Left cardiac atrium (tissue), 4 donors: ENCODE measurements around the gene CABP7. TPM values are rescaled to one million over a fixed set of nuclear protein-coding genes. Genes with fewer than 3 reads are reported as not detected.

Experiments
- ATAC-seq, 2 donors: fragments of 200-7000 bp; cut with Tn5 transposase; one replicate each; pipeline ENCODE4 v1.9.1; 2020; ENCODE audit warnings: mild to moderate bottlenecking in 2 of 2, moderate library complexity in 2 of 2
- DNase-seq: peaks from one replicate; pipeline ENCODE4 v3.0.0-alpha.2; 2020
- intact Hi-C, 2 donors: fragments of 100-400 bp; cut with DNase I; formaldehyde crosslinking; loops; one replicate each; pipeline versions ENCODE4 v1.14.1 to v1.15.1; 2022 to 2023
- long read RNA-seq: library from polyadenylated mRNA; unstranded; transcript quantifications from one replicate; pipeline ENCODE4 v2.0.0, GENCODE V29; 2021
- total RNA-seq, 2 donors: library from RNA; stranded (reverse); fragmentation: NEBNext Ultra II Directional; extraction: Animal tissue kit (Norgen Biotek cat#: 25700); gene quantifications; one replicate each; pipeline ENCODE4 v1.2.1, GENCODE V29; 2021
- donor health status: DM: no; HTN: yes; CAD: no.
- donor health status: DM: no; HTN: yes; CAD: no; lungs with severe emphysema.
- donor health status: DM: yes; HTN: yes; CAD: no.
- donor health status: Dilated cardiomyopathy.

The CABP7 gene
- total RNA-seq = not detected
- long read RNA-seq = 0 reads

- intact Hi-C loops = loop anchor here in 1 of 2 donors (10.0 kb wide), 1 partner anchor 55 kb away; no protein-coding TSS in a partner anchor
- ATAC-seq = no peak
- no peak for DNase-seq
Measured at GRCh38 chr22:29719899-29720645, at the start of gene CABP7. CABP7 (plus strand) TSS chr22:29720003; CDS start chr22:29720425, 422 bp downstream.

DNA sequence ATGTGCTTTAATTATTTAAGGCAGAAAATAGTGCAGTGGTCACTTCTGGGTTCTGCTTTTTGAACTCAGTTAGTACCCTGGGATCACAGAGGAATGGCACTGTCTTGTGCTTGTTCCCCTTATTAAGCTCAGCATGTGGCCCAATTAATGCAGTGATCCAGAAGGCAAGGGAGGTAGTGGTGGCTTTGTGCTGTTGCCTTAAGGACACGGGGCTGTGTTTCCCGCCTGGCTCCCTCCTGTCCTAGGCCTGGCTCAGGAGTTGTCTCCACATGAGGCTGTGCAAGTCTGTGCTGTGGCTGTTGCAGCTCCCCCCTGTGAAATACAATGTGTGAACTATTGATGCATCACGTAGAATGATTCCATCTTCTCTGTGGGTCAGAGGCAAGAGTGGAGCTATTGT is 49.2 kb upstream of the CABP7 start:
- intact Hi-C loops = no loop called here
- DNase-seq (no peak), ATAC-seq (no peak)

DNA sequence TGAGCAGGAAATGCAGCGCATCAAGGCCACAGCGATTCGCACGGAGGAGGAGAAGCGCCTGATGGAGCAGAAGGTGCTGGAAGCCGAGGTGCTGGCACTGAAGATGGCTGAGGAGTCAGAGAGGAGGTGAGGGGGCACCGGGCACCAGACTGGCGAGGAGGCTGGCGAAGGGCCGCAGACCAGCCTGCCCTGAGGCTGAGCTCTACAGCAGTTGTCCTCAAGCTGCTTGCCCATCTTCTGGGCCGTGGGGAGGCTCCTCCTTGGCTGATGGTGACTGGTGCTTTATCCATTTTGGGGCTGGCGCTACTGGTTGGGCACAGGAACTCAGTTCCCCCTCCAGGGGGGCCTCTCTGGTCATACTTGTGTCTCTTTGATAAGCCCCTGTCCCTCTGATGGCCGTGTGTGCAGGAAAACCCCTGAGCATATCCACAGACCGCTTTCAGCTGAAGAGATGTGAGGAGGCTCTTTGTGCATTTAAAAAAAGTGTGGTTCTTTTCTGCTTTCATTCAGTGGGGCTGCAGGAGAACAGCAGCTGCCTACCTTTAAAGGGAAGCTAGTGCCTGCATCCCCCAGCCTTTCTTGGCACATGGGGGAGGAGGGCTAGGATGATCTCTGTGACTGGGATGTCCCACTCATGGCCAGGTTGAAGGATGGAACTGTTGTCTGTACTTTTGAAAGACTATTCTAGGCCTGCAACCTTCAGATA is 46.3 kb upstream of the CABP7 start:
- no peak for DNase-seq
- intact Hi-C loops = no loop called here
- ATAC-seq = no peak

DNA sequence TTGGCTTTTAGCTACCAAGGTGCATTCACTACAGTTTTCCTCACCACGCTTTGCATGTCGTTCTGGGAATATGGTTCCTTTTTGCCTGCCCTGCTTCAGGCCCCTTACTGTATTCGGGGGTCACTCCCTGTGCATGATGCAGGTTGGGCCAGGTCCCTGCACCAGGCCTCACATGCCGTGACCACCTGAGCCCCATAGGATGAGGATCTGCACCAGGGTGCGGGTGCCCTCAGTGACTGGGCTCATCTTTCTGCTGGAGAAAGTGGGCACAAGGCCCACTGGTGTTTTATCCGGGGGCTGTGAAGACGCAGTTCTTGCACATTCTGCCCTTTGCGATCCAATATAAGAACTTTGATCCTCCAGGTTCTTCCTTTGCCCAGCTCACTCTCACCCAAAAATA is 45.7 kb upstream of the CABP7 start:
- ATAC-seq (no peak), DNase-seq (no peak)
- intact Hi-C loops = no loop called here

DNA sequence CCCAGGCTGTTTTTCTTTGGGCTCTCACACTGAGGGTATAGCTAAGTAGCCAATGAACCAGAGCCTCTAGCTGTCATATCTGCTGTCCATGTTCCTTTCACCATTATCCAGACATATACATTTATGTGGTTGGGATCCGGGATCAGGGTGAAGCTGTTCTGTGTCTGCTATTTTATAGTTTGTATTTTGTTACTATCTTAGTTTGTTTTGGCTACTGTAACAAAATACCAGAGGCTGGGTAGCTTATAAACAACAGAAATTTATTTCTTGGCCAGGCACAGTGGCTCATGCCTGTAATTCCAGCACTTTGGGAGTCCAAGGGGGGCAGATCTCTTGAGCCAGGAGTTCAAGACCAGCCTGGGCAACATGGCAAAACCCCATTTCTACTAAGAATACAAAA is 40.5 kb upstream of the CABP7 start:
- ATAC-seq = no peak
- no peak for DNase-seq
- intact Hi-C loops = no loop called here

DNA sequence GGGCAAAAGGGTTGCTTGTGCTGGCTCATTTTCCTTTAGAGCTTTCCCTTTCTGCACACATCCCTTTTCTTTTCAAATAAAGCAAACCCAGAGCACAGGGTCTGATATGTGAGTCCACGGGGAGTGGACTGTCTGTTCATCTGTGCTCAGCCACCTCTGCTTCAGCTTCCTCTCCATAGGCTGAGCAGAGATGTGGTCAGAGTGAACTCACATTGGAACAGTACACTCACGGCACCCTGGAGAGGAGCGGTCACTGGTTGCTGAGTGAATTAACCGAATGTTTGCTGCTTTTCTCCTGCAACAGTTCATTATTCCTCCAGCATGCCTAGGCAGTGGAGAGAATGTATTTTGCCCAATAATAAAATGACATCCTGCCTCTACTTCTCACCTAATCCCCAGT is 36.3 kb upstream of the CABP7 start:
- intact Hi-C loops = no loop called here
- DNase-seq (no peak), ATAC-seq (no peak)

DNA sequence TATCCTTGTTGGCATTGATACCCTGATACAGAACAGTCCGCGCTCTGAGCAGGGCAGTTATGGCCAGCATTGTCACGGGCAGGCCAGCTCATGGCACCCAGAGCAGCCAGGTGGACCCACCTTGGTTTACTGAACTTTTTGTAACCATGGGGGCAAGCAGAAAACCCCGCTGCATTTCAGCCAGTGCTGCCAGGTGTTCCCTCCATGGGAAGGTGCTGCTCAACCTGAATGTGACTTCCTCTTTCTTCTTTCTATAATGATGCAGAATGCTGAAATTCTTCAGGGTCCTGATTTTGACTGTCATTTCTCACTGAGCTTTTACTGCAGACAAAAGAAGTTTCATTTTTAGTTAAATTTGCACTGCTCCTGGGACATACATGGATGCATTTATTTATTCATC is 35.6 kb upstream of the CABP7 start:
- no peak for DNase-seq
- ATAC-seq = no peak
- intact Hi-C loops = no loop called here

DNA sequence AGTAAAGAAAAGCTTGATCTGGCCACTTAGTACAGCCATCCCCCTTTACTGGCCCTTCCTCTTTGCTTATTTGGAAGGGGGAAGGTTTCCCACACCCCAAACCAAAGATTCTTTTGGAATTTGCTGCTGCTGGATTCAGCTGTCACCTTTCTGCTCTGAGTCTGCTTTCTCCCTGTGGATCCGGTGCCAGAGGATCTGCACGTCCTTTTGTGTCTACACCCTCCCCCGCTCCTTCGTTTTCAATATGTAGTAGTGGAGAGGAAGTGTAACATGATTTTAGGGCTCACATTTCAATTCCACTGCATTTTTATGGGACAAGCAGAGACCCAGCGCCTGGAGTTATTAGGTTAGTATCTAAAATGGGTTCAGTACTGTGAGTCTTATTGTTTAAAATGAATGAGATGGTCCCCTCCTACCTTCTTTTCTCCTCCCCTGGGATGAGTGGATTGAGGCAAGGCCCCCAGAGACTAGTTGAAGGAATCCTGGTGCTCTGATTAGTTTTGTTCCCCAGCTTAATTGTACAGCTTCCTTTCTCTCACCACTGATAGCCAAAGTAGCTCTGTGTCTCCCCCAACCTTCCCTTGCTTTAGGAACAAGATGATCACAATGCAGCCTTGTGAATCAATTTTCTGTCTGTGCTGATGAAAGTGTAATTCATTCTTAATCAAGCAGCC is 30.5 kb upstream of the CABP7 start:
- no peak for ATAC-seq
- intact Hi-C loops = loop anchor here in 1 of 2 donors (5.0 kb wide), 1 partner anchor 398 kb away; no protein-coding TSS in a partner anchor
- no peak for DNase-seq

- peak; percentile 58 for DNase-seq
- intact Hi-C loops = loop anchor here in 1 of 2 donors (5.0 to 10.0 kb wide), 2 partner anchors 315 to 397 kb away; no protein-coding TSS in a partner anchor
- ATAC-seq = peak; percentile 54 to 66
Measured at GRCh38 chr22:29689880-29690213, 30.0 kb upstream of the CABP7 start.

GRCh38 chr22:29690476-29690875 is 29.3 kb upstream of the CABP7 start:
- intact Hi-C loops = loop anchor here in 1 of 2 donors (10.0 kb wide), 1 partner anchor 314 kb away; no protein-coding TSS in a partner anchor
- ATAC-seq (no peak), DNase-seq (no peak)

DNA sequence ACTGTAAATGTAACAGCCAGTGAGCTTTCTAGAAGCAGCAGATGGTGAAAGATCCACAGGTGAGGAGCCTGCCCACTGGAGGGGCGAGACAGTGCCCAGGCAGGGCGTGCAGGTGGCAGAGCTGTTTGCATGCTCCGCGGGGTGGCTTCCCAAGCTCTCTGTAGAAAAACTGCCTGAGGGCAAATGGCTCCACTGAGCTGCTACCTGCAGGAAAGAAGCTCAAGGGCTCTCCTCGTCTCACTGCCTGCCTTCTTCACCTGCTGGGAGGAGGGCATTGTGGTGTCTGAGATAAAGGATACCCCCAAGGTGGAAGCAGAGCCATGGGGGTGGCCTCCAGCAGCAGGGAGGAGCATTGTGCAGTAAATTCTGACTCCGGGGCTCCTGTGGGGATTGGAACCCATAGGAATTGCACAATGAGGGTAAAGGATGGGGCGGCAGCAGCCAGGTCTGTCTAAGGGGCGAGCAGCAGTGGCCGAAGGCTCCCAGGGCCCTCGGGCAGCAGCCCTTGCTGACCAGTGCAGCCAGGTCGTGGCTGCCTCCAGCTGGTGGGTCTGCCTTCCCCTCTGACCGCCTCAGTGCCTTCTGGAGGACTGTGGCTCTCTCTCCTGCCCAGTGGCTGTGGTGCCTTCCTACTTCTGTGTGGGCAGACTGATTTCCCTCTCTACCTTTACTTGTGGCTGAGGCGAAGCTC is 28.0 kb upstream of the CABP7 start:
- ATAC-seq = peak in 1 of 2 donors; percentile 65
- no peak for DNase-seq
- intact Hi-C loops = loop anchor here in 1 of 2 donors (10.0 kb wide), 1 partner anchor 313 kb away; no protein-coding TSS in a partner anchor

GRCh38 chr22:29692327-29692640 is 27.5 kb upstream of the CABP7 start:
- ATAC-seq (peak in 1 of 2 donors; percentile 41), DNase-seq (no peak)
- intact Hi-C loops = loop anchor here in 1 of 2 donors (10.0 kb wide), 1 partner anchor 313 kb away; no protein-coding TSS in a partner anchor

- no peak for DNase-seq
- intact Hi-C loops = loop anchor here in 1 of 2 donors (10.0 kb wide), 1 partner anchor 312 kb away; no protein-coding TSS in a partner anchor
- no peak for ATAC-seq
Measured at GRCh38 chr22:29693161-29693560, 26.6 kb upstream of the CABP7 start.

GRCh38 chr22:29693671-29694070 is 26.1 kb upstream of the CABP7 start:
- peak in 1 of 2 donors; percentile 21 for ATAC-seq
- DNase-seq = no peak
- intact Hi-C loops = loop anchor here in 1 of 2 donors (10.0 kb wide), 1 partner anchor 311 kb away; no protein-coding TSS in a partner anchor

DNA sequence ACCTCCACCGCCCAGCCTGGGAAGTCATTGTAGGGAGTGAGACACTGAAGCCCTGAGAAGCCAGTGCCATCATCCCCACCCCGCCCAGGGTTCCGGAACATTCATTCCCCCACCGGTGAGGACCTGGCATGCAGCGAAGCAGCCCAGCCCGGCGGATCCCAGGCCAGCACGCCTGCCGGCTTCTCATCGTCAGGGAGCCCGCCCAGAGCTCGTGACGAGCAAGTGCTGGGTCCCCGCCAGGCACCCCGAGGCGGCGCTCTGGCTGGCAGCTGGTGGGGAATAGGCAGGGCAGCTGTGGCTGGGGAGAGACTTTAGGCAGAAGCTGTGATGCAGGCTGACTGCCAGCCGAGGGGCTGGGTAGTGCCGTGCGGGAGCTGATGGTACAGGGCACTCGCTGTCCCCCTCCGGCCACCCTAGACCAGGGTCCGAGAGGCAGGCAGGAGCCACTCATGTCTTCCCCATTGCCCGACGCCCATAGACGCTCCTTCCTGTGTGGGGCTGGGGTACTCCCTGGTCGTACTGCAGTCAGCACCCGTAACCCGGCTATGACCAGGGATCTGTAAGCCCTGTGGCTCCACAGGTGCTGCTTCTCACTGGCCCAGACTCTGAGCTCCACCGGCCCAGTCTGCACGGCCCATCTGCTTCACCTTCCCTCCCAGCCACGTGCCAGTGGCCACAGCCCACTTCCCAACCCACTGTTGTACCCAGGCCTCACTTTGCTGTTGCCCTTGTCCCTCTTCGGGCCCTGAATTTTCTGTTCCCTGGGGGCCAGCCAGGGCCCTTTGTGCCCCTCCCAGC is 24.5 kb upstream of the CABP7 start:
- DNase-seq (no peak), ATAC-seq (no peak)
- intact Hi-C loops = loop anchor here in 1 of 2 donors (10.0 kb wide), 1 partner anchor 309 kb away; no protein-coding TSS in a partner anchor

DNA sequence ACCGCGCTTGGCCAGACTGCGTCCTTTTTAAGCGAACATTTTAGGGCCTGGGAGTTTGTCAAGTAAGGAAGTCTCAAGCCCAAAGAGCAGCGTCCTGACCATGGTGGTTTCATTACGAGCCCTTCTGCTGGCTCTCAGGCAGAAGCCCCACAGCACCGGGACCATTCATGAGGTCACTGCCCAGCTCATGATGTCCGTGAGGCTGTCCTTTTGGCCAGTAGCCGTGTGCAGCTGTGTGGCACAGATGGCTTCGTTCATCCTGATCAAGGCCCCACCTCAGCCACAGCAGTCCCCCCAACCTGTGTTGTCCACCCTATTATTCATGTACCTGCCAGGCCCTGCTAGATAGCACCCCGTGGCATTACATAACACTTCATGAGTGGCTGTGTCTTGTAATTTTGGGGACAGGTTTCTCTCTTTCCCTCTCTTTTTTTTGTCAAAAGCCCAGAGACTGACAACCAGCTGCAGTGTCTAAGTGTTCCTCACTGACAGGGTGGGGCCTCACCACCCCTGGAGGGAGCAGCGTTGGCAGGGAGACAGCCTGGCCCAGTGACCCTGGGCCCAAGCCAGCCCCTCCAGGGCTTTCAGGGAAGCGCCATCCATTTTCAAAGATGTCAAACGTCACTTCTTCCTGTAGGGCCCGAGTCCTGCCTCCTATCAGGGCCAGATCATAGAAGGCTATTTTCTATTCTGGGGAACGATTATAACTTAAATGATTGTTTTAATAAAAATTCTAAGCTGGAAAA is 21.8 kb upstream of the CABP7 start:
- ATAC-seq (no peak), DNase-seq (no peak)
- intact Hi-C loops = loop anchor here in 1 of 2 donors (10.0 kb wide), 1 partner anchor 307 kb away; no protein-coding TSS in a partner anchor

GRCh38 chr22:29700206-29700899 is 19.4 kb upstream of the CABP7 start:
- DNase-seq = no peak
- no peak for ATAC-seq
- intact Hi-C loops = no loop called here
